ENCODE results near the gene PNPLA7.
"Not testable (repeated sequence)": the region's sequence is repeated elsewhere in the genome, so short reads cannot be mapped to it uniquely, and the experiment has no call there.

PNPLA7 gene

DNA sequence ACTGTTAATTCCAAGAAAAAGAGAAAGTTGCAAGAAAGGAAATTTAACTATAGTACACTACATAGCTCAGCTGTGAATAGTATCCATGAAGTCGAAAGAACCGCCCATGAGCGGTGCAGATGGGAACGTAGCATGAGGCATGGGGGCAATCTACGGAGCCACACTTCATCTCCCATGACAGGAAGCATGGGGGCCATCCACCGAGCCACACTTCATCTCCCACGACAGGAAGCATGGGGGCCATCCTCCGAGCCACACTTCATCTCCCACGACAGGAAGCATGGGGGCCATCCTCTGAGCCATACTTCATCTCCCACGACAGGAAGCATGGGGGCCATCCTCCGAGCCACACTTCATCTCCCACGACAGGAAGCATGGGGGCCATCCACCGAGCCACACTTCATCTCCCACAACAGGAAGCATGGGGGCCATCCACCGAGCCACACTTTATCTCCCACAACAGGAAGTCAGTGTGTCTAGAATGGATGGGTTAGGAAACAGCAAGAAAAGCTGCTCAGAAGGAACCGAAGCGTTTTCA is 13.5 kb downstream of the PNPLA7 start:
- DNase-seq, result peak; percentile 68

DNA sequence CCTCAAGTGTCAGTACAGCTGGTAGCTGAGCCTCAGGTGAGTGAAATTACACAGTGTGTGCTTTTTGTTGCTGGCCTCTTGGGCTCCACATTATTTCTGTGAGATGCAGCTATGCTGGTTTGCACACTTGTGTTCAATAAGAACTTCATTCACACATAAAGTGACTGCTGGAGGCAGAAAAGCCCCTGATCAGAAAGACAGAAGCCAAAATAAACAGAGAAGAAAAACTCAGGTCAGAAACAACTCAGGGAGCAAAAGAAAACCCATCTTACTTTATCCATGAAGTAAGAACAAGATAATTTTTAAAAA is 15.1 kb downstream of the PNPLA7 start:
- no peak for DNase-seq

DNA sequence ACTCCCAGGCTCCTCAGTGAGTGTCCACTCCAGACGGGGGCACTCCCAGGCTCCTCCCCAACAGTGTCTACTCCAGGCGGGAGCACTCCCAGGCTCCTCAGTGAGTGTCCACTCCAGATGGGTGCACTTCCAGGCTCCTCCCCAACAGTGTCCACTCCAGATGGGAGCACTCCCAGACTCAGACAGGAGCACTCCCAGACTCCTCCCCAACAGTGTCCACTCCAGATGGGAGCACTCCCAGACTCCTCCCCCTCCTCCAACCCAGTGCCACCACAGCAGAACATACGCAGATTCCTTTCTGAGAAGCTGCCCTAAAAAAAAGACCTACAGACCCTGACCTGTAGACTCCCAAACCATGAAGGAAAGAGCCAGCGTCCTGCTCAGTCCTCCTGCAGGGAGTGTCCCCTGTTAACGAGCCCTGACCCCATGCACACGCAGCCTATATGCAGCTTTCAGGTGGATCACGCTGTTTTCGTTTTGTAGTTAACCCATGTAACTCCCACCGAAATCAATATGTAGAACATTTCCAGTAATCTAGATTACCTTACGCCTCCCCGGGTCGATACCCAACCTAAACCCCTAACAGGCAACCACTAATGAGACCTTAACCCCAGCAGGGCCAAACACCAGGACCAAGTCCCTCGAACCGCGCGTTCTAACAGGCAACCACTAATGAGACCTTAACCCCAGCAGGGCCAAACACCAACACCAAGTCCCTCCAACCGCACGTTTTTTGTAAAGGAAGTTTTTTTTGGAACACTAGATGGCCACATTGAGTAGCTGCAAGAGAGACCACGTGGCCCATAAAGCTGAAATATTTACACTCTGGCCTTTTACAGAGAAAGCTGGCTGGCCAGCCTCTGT is 15.7 kb downstream of the PNPLA7 start:
- DNase-seq, result peak; percentile 91

DNA sequence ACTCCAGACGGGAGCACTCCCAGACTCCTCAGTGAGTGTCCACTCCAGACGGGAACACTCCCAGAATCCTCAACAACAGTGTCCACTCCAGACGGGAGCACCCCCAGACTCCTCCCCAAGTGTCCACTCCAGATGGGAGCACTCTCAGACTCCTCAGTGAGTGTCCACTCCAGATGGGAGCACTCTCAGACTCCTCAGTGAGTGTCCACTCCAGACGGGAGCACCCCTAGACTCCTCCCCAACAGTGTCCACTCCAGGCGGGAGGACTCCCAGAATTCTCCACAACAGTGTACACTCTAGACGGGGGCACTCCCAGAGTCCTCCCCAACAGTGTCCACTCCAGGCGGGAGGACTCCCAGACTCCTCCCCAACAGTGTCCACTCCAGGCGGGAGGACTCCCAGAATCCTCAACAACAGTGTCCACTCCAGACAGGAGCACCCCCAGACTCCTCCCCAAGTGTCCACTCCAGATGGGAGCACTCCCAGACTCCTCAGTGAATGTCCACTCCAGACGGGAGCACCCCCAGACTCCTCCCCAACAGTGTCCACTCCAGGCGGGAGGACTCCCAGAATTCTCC is 17.2 kb downstream of the PNPLA7 start:
- not testable (repeated sequence) for DNase-seq

DNA sequence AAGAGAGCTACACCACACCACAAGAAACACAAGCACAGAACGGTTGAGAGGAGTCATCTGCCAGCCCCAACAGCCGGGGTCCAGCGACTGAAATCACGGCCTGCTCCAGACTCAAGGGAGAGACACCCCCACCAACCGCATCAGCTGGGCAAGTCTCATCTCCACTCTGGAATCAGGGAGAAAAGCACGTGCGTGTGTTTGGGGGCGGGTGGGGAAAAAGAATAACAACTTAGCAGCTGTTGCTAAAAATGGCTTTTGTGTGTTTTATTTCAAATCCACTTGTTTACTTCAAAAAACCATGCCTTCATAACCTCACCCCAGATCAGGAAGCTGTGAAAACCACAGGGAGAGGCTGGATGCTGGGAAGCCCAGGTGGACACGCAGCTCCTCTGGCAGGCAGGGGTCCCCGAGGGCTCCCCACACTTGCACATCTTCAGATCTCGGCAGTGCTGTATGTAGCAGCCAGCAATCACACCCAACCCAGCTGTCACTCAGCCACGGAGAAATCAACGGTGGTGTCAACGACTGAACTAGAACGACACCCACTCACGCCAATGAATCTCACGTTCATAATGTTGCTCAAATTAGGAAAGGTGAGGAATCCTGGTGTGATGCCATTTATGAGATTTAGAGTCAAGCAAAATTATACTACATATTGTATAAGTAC is 19.0 kb downstream of the PNPLA7 start:
- no peak for DNase-seq

DNA sequence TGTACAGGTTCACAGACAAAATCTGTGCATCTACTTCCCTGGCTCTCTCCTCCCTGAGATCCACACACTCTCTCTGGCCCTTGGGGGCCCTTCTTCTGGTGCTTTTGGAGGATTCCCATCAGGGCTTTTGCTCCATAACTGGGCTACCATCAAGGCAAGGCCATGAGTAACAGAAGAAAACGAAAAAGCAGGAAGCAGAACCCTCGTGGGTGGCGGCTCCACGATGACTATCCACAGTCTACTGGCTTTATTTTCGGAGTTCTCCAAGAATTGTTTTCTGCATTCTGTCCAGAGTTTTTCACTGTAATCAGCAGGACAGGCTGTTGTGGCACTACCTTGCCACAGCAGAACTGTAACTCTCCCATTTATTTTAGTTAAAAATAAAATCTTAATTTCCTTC is 19.9 kb downstream of the PNPLA7 start:
- no peak for DNase-seq

DNA sequence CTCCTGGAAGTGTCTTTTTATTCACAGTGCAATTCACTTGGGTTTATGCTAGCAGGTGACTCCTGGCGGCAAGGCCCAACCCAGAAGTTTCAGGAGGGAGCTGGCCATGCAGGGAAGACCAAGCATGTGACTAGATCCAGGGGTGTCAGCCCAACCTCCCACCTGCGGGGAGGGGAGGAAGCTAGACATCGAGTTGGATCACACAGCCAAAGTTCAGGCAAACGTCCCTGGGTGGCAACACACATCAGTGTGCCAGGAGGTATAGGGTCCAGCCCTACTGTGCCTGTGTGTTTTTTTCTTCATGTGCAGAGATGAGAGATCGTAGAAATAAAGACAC is 25.3 kb downstream of the PNPLA7 start:
- DNase-seq, result no peak

DNA sequence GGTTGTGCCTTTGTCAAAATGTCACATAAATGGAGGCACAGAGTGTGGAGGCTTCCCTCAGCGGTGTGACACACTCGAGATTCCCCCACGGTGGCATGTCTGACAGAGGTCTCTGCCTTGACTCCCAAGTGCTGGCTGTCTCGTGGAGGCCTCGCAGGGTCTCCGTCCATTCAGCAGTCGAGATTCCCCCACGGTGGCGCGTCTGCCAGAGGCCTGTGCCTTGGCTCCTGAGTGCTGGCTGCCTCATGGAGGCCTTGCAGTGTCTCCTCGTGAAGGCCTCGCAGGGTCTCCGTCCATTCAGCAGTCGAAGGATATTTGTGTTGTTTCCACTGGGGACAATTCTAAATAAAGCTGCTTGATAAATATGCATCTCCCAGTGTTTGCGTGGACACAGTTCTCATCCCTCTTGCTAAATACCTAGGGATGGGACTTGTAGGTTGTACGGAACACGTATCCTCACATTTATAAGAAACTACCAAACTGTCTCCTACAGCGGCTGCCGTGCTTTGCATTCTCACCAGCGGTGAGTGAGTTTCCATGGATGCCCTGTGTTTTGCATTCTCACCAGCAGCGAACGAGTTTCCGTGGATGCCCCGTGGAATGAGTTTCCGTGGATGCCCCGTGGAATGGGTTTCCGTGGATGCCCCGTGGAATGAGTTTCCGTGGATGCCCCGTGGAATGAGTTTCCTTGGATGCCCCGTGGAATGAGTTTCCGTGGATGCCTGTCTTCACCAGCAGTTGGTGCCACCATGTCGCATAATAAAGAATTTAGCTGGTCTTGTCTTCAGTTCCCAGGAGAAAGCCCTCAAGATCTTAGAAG is 25.8 kb downstream of the PNPLA7 start:
- no peak for DNase-seq

DNA sequence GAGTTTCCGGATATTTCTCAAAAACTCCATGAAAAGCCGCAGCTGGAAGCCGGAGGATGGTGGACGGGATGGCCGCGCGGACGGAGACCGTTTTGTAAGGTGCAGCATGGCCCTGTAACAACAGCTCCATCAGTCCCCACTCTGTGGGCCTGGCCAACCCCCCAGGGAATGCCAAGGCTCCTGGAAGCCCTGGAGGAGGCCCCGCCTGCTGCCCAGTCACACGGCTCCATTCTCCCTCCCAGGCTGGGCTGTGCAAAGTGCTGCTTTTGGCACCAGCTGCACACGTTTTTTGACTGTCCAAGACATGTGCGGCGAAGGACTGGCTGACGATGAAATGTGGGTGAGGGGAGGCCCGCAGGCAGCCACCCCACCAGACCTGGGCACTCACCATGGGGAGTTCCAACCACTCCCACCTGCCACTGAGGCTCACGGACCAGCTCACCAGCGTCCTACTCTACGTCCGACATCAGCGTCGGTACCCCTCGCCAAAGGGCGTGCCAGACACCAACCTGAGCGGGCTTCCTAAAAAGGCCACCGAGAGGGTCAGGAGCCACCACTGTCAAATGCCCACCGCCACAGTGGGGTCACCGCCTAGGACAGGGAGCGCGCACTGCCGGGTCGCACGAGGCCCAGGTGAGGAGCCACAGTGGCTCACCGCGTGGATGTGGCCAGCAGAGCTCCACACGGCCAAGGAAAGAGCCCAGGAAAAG is 27.3 kb downstream of the PNPLA7 start:
- DNase-seq, result no peak

DNA sequence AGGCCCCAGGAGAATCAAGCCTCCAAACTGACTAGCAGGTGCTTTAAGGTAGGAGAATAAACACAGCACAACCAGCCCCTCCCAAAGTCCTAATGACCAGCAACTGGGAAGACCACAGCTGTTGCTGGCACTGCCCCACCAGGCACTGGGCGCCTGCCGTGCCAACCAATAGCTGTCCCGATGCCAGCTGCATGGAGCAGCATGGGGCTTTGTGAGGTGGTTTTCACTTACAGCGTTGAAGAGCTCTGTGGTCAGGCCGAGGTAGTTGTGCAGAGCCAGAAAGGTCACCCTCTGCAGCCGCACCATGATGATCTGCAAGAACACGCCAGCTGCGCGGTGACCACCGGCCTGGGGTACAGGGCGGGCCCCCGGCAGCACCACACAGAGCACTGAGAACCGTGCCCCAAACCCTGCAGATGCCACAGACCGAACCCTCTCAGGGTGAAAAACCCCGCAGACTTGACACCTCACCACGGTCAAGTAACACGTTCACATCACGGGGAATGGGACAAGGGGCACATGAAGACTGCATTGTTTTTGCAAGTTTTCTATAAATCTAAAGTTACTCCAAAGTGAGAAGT is 28.7 kb downstream of the PNPLA7 start:
- no peak for DNase-seq

DNA sequence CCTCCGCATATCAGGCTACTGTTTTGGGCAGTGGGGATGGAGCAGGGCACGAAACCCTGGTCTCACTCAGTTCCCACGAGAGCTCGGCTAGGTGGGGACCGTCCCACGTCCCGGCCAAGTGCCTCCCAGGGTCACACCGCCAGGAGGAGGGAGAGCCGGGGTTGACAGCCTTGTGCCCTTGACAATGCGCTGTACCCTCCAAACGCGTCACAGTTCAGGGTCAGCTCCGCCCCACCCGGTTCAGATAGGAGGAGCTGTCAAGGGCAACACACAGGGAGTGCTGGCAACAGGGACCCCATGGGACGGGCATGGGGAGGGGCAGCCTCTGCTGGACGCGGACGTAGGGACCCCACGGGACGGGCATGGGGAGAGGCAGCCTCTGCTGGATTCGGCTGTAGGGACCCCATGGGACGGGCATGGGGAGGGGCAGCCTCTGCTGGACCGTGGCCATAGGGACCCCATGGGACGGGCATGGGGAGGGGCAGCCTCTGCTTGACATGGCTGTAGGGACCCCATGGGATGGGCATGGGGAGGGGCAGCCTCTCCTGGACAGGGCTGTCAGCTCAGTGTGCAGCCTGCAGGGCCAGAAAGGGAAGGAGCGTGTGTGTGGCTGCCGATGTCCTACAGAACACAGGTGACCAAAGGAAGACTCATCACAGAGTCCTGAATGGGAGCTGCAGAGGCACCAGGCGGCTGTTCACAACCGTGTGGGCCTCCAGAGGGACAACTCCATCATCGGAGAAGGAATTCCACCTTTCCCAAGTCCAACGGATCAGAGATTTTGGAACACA is 29.4 kb downstream of the PNPLA7 start:
- DNase-seq, result no peak

DNA sequence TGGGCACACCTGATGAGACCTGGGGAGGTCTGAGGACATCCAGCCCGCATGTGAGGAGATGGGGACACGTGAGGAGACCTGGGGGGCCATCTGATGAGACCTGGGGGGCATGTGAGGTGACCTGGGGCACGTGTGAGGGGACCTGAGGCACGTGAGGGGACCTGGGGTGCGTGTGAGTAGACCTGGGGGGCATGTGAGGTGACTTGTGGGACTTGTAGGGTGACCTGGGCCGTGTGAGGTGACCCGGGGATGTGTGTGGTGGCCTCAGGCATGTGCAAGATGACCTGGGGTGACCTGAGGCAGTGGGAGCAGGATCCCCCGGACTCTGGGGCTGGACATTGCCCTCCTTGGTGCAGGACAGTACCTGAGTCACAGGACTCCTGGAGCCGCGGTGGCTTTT is 30.6 kb downstream of the PNPLA7 start:
- DNase-seq, result no peak

DNA sequence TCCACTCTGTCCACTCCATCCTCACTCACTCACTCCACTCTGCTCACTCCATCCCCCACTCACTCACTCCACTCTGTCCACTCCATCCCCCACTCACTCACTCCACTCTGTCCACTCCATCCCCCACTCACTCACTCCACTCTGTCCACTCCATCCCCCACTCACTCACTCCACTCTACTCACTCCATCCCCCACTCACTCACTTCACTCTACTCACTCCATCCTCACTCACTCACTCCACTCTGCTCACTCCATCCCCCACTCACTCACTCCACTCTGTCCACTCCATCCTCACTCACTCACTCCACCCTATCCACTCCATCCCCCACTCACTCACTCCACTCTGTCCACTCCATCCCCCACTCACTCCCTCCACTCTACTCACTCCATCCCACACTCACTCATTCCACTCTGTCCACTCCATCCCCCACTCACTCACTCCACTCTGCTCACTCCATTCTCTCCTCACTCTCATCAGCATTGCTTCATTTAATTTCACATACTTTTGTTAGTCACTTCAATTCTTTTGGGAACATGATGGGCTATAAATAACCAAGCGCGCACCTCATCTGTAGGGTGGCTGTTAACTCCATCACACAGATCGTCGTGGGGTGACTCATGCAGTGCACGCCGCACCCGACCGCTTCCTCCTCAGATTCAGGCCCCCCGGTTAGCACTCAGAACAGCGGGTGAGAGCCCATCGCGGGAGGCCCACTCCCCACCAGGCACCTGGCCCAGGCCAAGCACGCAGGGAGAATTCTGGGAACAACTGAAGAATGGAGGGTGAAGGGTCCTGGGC is 31.3 kb downstream of the PNPLA7 start:
- DNase-seq, result not testable (repeated sequence)

DNA sequence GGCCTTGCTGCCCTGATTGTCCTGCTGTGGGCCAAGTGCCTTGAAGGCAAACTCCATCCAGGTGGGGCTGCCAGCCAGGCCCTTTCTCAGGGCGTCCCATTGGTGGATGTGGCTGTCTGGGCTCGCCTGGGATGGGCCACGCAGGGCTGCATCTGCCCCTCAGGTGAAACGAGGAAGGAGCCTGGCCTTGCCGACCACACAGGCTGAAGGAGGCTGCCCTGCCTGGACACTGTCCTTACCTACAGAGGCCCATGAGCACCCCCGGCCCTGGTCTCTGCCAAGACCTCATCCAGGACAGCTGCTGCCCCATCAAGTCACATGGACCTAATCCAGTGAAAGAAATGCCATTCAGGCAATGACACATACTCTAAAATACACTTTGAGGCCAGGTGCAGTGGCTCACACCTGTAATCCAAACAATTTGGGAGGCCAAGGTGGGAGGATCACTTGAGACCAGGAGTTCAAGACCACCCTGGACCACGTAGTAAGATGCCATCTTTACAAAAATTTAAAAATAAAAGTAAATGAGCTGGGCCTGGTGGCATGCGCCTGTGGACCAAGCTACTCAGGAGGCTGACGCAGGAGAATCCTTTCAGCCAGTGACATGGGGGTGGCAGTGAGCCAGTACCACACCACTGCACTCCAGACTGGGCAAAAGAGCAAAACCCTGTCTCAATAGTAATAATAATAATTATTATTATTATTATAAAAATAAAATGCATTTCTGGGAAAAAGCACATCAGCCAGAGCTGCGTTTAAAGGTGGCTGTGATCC is 33.9 kb downstream of the PNPLA7 start:
- DNase-seq, result no peak

DNA sequence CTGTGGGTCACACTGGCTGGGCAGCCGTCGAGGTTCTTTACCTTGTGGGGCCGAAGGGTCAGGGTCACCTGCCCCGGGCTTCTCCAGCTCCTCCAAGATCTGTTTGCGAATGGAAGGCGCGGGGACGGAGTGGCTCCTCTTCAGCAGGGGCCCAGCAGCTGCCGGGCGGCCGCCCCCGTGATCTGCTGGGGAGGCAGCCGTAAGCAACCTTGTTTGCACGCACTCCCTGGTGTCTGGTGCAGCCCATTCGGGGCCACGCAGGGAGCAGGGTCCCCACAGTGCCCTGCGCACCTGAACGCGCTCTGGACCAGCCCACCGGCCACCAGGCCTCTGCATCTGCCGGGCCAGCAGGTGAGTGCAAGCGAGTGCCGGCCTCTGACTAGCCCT is 34.9 kb downstream of the PNPLA7 start:
- DNase-seq, result no peak

DNA sequence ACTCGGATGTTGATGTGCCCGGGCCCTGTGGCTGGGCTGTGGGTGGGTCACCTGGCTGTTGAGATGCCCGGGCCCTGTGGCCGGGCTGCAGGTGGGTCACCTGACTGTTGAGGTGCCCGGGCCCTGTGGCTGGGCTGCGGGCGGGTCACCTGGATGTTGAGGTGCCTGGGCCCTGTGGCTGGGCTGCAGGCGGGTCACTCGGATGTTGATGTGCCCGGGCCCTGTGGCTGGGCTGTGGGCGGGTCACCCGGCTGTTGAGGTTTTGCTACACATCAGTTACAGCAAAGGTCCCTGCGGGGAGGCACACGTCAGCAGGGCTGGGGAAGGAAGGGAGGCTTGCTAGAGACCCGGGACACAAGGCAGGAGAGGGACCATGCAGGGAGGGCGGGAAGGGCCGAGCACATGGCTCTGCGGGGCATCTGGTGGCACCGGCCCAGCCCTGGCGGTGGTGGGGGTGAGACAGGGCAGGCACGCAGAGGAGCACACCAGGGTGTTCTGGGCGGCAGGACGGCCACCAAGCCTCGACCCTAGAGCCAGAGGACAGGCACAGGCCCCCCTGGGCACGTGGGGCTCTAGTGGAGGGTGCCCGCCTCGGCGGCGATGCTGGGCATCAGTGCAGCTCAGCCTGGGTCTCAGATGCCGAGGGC is 35.4 kb downstream of the PNPLA7 start:
- no peak for DNase-seq

DNA sequence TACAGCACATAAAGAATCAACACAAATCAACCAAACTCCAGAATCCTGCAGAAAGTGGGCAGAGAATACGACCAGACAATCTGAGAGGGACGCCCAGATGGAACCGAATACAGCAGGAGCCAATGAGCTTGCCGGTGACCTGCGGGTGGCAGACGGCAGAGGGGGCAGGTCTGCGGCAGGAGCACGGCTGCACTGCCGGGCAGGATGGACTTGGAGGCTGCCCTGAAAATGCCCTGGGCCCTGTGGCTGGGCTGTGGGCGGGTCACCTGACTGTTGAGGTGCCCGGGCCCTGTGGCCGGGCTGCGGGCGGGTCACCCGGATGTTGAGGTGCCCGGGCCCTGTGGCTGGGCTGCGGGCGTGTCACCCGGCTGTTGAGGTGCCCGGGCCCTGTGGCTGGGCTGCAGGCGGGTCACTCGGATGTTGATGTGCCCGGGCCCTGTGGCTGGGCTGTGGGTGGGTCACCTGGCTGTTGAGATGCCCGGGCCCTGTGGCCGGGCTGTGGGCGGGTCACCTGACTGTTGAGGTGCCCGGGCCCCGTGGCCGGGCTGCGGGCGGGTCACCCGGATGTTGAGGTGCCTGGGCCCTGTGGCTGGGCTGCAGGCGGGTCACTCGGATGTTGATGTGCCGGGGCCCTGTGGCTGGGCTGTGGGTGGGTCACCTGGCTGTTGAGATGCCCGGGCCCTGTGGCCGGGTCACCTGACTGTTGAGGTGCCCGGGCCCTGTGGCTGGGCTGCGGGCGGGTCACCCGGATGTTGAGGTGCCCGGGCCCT is 36.2 kb downstream of the PNPLA7 start:
- DNase-seq, result not testable (repeated sequence)

DNA sequence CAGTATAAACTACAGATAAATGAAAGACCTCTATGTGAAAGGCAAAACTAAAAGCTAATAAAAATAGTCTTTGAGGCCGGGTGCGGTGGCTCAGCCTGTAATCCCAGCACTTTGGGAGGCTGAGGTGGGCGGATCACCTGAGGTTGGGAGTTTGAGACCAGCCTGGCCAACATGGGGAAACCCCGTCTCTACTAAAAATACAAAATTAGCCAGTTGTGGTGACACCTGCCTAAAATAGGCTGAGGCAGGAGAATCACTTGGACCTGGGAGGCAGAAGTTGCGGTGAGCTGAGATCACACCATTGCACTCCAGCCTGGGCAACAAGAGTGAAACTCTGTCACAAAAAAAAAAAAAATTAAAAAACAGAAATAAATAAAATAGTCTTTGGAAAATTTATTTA is 37.1 kb downstream of the PNPLA7 start:
- DNase-seq, result not testable (repeated sequence)

All from hematopoietic multipotent progenitor cell treated with erythropoietin and hydrocortisone succinate and interleukin-3 and kit ligand, for 6 days (in vitro differentiated cells).